GM12878 (cell line): ENCODE data around the gene GNB3.

Experiments used
- ATF7 ChIP-seq: fragments of 450-650 bp; IDR thresholded peaks from 2 replicates; pipeline ENCODE4 v1.6.1; 2016; ENCODE audit warnings: low read depth, mild to moderate bottlenecking
- BHLHE40 ChIP-seq, 2 experiments: fragments of 450-650 bp in 1 of 2; IDR thresholded peaks; 2 replicates each; pipeline ENCODE4 v1.6.1; 2011 to 2017; ENCODE audit warnings: low read depth in 2 of 2, borderline replicate concordance in 1 of 2, improper control_type of control experiment in 1 of 2, low read length in 1 of 2, mild to moderate bottlenecking in 1 of 2
- BRCA1 ChIP-seq: IDR thresholded peaks from 2 replicates; pipeline ENCODE4 v1.6.1; 2011; ENCODE audit warnings: low read depth, low read length, improper control_type of control experiment
- CTCF ChIP-seq, 3 experiments: IDR thresholded peaks in 2 of 3; conservative IDR thresholded peaks in 1 of 3; 2 replicates each; pipeline ENCODE4 v1.5.1; 2011; ENCODE audit warnings: low read depth in 3 of 3, low read length in 3 of 3, mild to moderate bottlenecking in 3 of 3, control low read depth in 2 of 3, moderate library complexity in 2 of 3, inconsistent platforms in 1 of 3, mixed read lengths in 1 of 3; ENCODE audit not compliant: control insufficient read depth in 2 of 3, insufficient read depth in 1 of 3; ENCODE audit errors: extremely low read depth in 1 of 3
- POLR2A ChIP-seq: IDR thresholded peaks from 2 replicates; pipeline ENCODE4 v1.6.1; 2011; ENCODE audit warnings: low read depth, mild to moderate bottlenecking, low read length
- RAD51 ChIP-seq: fragments of 450-650 bp; IDR thresholded peaks from 2 replicates; pipeline ENCODE4 v1.6.1; 2016; ENCODE audit warnings: moderate library complexity, mild to moderate bottlenecking, inconsistent platforms
- RB1 ChIP-seq: fragments of 450-650 bp; formaldehyde crosslinking; IDR thresholded peaks from 2 replicates; pipeline ENCODE4 v1.6.1; 2017; ENCODE audit warnings: mild to moderate bottlenecking, borderline replicate concordance
- RELB ChIP-seq: fragments of 450-650 bp; IDR thresholded peaks from 2 replicates; pipeline ENCODE4 v1.6.1; 2017; ENCODE audit warnings: low read depth, mild to moderate bottlenecking, moderate library complexity
- STAT3 ChIP-seq: IDR thresholded peaks from 2 replicates; pipeline ENCODE4 v1.6.1; 2011; ENCODE audit warnings: low read depth, low read length, improper control_type of control experiment
- ZNF274 ChIP-seq: IDR thresholded peaks from one replicate; pipeline ENCODE4 v1.8.0; 2011; ENCODE audit not compliant: insufficient read length, insufficient read depth
- ZZZ3 ChIP-seq: IDR thresholded peaks from 2 replicates; pipeline ENCODE4 v1.6.1; 2011; ENCODE audit warnings: low read depth; ENCODE audit not compliant: control insufficient read depth, insufficient read length
- TF ChIP-seq, protein P1 (sequence below): IDR thresholded peaks from 2 replicates; pipeline ENCODE4 v1.6.1; 2012; ENCODE audit warnings: mild to moderate bottlenecking, low read depth, low read length
- TF ChIP-seq, protein P2 (sequence below): fragments of 450-650 bp; IDR thresholded peaks from 2 replicates; pipeline ENCODE4 v1.6.1; 2016; ENCODE audit warnings: mild to moderate bottlenecking

DNA sequence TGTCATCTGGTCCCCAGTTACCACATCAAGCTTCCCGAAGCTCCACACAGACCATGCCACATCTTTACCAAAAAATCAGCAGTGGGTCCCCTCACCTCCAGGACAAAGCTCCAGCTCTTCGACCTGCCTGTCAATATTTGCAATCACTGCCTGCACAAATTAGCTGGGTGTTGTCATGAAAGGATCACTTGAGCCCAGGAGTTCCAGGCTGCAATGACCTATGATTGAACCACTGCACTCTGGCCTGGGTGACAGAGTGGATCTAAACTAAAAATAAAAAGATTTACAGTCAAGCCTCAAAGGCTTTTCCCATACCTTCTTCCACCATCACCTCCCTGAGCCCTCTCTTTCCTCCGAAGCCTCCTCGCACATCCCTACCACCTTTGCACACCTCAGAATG is 44.1 kb upstream of the GNB3 start:
- TF ChIP-seq STAT3 (no peak), RELB (no peak), CTCF (IDR thresholded peaks at IDR 0.05 in 2 of 3, conservative IDR thresholded peaks at IDR 0.05 in 1 of 3; ENCODE audit: control insufficient read depth in 2 of 3, extremely low read depth in 1 of 3, insufficient read depth in 1 of 3, low read depth in 3 of 3, low read length in 3 of 3) (no peak), POLR2A (no peak), ATF7 (no peak), RAD51 (no peak), ZNF274 (no peak), BRCA1 (no peak), RB1 (no peak), ZZZ3 (no peak), BHLHE40 (IDR thresholded peaks at IDR 0.05; ENCODE audit: borderline replicate concordance in 1 of 2, low read depth in 2 of 2, low read length in 1 of 2) (no peak)
- TF ChIP-seq, protein P1, sequence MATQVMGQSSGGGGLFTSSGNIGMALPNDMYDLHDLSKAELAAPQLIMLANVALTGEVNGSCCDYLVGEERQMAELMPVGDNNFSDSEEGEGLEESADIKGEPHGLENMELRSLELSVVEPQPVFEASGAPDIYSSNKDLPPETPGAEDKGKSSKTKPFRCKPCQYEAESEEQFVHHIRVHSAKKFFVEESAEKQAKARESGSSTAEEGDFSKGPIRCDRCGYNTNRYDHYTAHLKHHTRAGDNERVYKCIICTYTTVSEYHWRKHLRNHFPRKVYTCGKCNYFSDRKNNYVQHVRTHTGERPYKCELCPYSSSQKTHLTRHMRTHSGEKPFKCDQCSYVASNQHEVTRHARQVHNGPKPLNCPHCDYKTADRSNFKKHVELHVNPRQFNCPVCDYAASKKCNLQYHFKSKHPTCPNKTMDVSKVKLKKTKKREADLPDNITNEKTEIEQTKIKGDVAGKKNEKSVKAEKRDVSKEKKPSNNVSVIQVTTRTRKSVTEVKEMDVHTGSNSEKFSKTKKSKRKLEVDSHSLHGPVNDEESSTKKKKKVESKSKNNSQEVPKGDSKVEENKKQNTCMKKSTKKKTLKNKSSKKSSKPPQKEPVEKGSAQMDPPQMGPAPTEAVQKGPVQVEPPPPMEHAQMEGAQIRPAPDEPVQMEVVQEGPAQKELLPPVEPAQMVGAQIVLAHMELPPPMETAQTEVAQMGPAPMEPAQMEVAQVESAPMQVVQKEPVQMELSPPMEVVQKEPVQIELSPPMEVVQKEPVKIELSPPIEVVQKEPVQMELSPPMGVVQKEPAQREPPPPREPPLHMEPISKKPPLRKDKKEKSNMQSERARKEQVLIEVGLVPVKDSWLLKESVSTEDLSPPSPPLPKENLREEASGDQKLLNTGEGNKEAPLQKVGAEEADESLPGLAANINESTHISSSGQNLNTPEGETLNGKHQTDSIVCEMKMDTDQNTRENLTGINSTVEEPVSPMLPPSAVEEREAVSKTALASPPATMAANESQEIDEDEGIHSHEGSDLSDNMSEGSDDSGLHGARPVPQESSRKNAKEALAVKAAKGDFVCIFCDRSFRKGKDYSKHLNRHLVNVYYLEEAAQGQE, result no peak
- TF ChIP-seq, protein P2, sequence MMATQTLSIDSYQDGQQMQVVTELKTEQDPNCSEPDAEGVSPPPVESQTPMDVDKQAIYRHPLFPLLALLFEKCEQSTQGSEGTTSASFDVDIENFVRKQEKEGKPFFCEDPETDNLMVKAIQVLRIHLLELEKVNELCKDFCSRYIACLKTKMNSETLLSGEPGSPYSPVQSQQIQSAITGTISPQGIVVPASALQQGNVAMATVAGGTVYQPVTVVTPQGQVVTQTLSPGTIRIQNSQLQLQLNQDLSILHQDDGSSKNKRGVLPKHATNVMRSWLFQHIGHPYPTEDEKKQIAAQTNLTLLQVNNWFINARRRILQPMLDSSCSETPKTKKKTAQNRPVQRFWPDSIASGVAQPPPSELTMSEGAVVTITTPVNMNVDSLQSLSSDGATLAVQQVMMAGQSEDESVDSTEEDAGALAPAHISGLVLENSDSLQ, result no peak
